ENCODE data around the gene HOXD11.
A peak's percentile ranks its signal among the peaks of the same experiment; 100 is the strongest.

- TF ChIP-seq CTCF (IDR thresholded peaks at IDR 0.05) (peak in 1 of 4 experiments; percentile 13), POLR2A (IDR thresholded peaks at IDR 0.05) (peak; percentile 20 to 65)
These were observed 23.3 kb downstream of the HOXD11 start for GRCh38 chr2:176130147-176130956.
